ENCODE results near the gene GAB3.

- TF ChIP-seq CTCF (IDR thresholded peaks at IDR 0.05; ENCODE audit: low read depth, low read length) (no peak), EZH2phosphoT487 (IDR thresholded peaks at IDR 0.05; ENCODE audit: low read depth) (no peak)
Measured at GRCh38 chrX:154658957-154659356, 91.9 kb downstream of the GAB3 start.

Data from OCI-LY3 (cell line).